ENCODE data around the gene ERCC6L2.

ERCC6L2 gene

DNA sequence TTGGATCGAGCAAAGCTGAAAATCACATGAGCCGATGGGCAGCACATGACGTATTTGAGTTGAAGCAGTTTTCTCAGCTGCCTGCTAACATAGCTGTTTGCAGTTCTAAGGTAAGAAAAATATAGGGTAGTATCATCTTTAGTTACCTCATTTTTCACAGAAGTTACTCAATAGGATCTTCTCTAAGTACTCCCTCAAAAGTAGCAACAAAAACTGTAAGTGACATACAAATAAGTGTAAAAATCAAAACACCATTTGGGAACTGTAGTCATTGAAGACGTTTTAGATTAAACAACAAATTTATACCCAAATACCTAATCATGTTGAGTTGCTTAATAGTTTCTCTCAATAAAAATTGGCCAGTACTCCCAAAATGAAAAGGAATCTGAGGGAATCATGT, 102.6 kb downstream of the ERCC6L2 start:
- peaks cover 7% of the 10 kb centered on the region; the same call in 1 of the 2 replicates for H3K36me3 ChIP-seq (ENCODE audit: low read length)
- H3K27ac ChIP-seq (ENCODE audit: low read depth, low read length), result no peak overlapping the region
- H3K4me3 ChIP-seq (ENCODE audit: insufficient read depth, low read length, poor library complexity, severe bottlenecking), result no peak overlapping the region
- H3K4me2 ChIP-seq (ENCODE audit: low read depth, low read length, poor library complexity, severe bottlenecking), result no peak overlapping the region
- H4K20me1 ChIP-seq (ENCODE audit: low read depth, low read length), result no peaks in the 10 kb centered on the region
- no peaks in the 10 kb centered on the region for H3K27me3 ChIP-seq (ENCODE audit: low read length)
- no peaks in the 10 kb centered on the region for H3K9me3 ChIP-seq (ENCODE audit: insufficient read depth, low read length)
- no peaks in the 10 kb centered on the region for H3K9me2 ChIP-seq (replicated peaks; ENCODE audit: insufficient read depth, low read length)
- H3K9ac ChIP-seq (ENCODE audit: low read length), result no peak overlapping the region
- TF ChIP-seq, protein P1, sequence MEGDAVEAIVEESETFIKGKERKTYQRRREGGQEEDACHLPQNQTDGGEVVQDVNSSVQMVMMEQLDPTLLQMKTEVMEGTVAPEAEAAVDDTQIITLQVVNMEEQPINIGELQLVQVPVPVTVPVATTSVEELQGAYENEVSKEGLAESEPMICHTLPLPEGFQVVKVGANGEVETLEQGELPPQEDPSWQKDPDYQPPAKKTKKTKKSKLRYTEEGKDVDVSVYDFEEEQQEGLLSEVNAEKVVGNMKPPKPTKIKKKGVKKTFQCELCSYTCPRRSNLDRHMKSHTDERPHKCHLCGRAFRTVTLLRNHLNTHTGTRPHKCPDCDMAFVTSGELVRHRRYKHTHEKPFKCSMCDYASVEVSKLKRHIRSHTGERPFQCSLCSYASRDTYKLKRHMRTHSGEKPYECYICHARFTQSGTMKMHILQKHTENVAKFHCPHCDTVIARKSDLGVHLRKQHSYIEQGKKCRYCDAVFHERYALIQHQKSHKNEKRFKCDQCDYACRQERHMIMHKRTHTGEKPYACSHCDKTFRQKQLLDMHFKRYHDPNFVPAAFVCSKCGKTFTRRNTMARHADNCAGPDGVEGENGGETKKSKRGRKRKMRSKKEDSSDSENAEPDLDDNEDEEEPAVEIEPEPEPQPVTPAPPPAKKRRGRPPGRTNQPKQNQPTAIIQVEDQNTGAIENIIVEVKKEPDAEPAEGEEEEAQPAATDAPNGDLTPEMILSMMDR (IDR thresholded peaks at IDR 0.05; ENCODE audit: insufficient read depth, low read length, poor library complexity, severe bottlenecking), result no peak
- no peak for TF ChIP-seq EZH2phosphoT487 (conservative IDR thresholded peaks at IDR 0.05; ENCODE audit: low read length)
- no peaks in the 10 kb centered on the region for H3F3A ChIP-seq (ENCODE audit: insufficient read depth)
- H3K79me2 ChIP-seq (ENCODE audit: insufficient read depth, low read length), result no peaks in the 10 kb centered on the region
- no peak overlapping the region for H2AFZ ChIP-seq (ENCODE audit: low read depth, low read length, severe bottlenecking)

DNA sequence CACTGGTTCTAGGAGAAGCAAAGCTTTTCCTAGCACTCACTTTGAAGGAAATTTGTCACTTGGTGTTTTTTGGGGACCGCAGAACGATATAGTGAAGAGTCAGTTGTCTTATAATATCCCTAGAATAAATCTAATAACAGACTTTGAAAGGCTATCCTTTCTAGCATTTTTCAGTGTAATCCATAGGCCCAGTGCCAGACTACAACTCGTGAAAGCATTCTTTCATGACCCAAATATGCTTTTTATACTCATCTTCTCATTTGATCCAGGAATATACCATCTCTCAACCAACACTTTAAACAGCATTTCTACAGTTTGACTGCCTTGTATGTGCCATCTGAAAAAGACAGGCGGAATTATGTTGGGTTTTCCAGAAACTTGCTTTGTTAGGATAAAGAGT, 104.0 kb downstream of the ERCC6L2 start:
- H3K9ac ChIP-seq (ENCODE audit: low read length), result no peak overlapping the region
- no peaks in the 10 kb centered on the region for H3K9me2 ChIP-seq (replicated peaks; ENCODE audit: insufficient read depth, low read length)
- TF ChIP-seq, protein P1 (IDR thresholded peaks at IDR 0.05; ENCODE audit: insufficient read depth, low read length, poor library complexity, severe bottlenecking), result no peak
- TF ChIP-seq EZH2phosphoT487 (conservative IDR thresholded peaks at IDR 0.05; ENCODE audit: low read length), result no peak
- no peak overlapping the region for H3K4me2 ChIP-seq (ENCODE audit: low read depth, low read length, poor library complexity, severe bottlenecking)
- no peaks in the 10 kb centered on the region for H3F3A ChIP-seq (ENCODE audit: insufficient read depth)
- H3K27me3 ChIP-seq (ENCODE audit: low read length), result no peaks in the 10 kb centered on the region
- H4K20me1 ChIP-seq (ENCODE audit: low read depth, low read length), result no peaks in the 10 kb centered on the region
- peaks cover 7% of the 10 kb centered on the region; the same call in 1 of the 2 replicates for H3K36me3 ChIP-seq (ENCODE audit: low read length)
- no peaks in the 10 kb centered on the region for H3K9me3 ChIP-seq (ENCODE audit: insufficient read depth, low read length)
- no peaks in the 10 kb centered on the region for H3K79me2 ChIP-seq (ENCODE audit: insufficient read depth, low read length)
- H3K4me3 ChIP-seq (ENCODE audit: insufficient read depth, low read length, poor library complexity, severe bottlenecking), result no peak overlapping the region
- H2AFZ ChIP-seq (ENCODE audit: low read depth, low read length, severe bottlenecking), result no peak overlapping the region
- no peak overlapping the region for H3K27ac ChIP-seq (ENCODE audit: low read depth, low read length)

GRCh38 chr9:95980262-95981125, 105.0 kb downstream of the ERCC6L2 start:
- Histone ChIP-seq H2AFZ (ENCODE audit: low read depth, low read length, severe bottlenecking) (no peak overlapping the region), H3K36me3 (ENCODE audit: low read length) (peaks cover 7% of the 10 kb centered on the region; the same call in 1 of the 2 replicates), H3K9me2 (replicated peaks; ENCODE audit: insufficient read depth, low read length) (no peaks in the 10 kb centered on the region), H3F3A (ENCODE audit: insufficient read depth) (no peaks in the 10 kb centered on the region), H3K9me3 (ENCODE audit: insufficient read depth, low read length) (no peaks in the 10 kb centered on the region), H3K4me2 (ENCODE audit: low read depth, low read length, poor library complexity, severe bottlenecking) (no peak overlapping the region), H3K9ac (ENCODE audit: low read length) (no peak overlapping the region), H3K27ac (ENCODE audit: low read depth, low read length) (no peak overlapping the region), H4K20me1 (ENCODE audit: low read depth, low read length) (no peaks in the 10 kb centered on the region), H3K79me2 (ENCODE audit: insufficient read depth, low read length) (no peaks in the 10 kb centered on the region), H3K4me3 (ENCODE audit: insufficient read depth, low read length, poor library complexity, severe bottlenecking) (no peak overlapping the region), H3K27me3 (ENCODE audit: low read length) (no peaks in the 10 kb centered on the region)
- TF ChIP-seq, protein P1 (IDR thresholded peaks at IDR 0.05; ENCODE audit: insufficient read depth, low read length, poor library complexity, severe bottlenecking), result no peak
- no peak for TF ChIP-seq EZH2phosphoT487 (conservative IDR thresholded peaks at IDR 0.05; ENCODE audit: low read length)

Measured in SU-DHL-6 (cell line).